Measurements from ENCODE around the gene PP2D1.

The PP2D1 gene

DNA sequence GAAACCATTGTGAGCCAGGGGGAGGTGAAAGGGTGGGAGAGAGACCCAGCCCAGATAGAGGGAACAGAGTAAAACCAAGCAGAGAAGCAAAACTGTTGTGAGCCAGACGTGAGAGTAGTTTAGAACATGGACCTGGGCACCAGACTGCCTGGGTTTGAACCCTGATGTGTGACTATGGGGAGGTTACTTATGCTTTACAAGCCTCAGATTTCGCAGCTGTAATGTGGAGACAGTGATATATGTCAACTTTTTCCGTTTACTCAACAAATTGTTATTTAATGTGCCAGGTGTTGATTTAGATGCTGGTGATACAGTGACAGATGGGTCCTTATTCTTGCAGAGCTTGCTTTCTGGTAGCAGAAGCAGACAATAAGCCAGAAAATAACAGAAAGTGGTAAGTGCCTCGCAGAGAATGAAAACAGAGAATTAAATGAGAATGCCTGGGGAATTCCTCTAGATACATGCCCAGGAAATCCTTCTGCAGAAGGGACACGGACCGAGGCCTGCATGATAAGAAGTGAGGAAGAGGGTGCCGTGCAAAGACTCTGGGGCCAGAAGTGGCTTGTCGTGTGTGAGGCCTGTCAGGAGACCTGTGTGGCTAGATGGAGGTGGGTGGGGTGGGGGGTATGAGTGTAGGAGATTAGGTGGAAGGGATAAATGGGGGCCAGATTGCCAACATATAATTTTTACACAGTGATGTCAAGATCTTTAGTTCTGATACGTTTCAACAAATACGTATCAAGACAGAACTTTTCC is 43.1 kb upstream of the PP2D1 start:
- in situ Hi-C loops (cut with MboI; ENCODE audit: low pct_unique_long_range_greater_than_20kb, low sequenced_read_pairs, unreplicated experiment): no loop called here
- TF ChIP-seq, protein P1, sequence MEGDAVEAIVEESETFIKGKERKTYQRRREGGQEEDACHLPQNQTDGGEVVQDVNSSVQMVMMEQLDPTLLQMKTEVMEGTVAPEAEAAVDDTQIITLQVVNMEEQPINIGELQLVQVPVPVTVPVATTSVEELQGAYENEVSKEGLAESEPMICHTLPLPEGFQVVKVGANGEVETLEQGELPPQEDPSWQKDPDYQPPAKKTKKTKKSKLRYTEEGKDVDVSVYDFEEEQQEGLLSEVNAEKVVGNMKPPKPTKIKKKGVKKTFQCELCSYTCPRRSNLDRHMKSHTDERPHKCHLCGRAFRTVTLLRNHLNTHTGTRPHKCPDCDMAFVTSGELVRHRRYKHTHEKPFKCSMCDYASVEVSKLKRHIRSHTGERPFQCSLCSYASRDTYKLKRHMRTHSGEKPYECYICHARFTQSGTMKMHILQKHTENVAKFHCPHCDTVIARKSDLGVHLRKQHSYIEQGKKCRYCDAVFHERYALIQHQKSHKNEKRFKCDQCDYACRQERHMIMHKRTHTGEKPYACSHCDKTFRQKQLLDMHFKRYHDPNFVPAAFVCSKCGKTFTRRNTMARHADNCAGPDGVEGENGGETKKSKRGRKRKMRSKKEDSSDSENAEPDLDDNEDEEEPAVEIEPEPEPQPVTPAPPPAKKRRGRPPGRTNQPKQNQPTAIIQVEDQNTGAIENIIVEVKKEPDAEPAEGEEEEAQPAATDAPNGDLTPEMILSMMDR (IDR thresholded peaks at IDR 0.05; ENCODE audit: extremely low read depth, insufficient read depth, missing control alignments): no peak
- DNase-seq (ENCODE audit: low spot score): no peak

DNA sequence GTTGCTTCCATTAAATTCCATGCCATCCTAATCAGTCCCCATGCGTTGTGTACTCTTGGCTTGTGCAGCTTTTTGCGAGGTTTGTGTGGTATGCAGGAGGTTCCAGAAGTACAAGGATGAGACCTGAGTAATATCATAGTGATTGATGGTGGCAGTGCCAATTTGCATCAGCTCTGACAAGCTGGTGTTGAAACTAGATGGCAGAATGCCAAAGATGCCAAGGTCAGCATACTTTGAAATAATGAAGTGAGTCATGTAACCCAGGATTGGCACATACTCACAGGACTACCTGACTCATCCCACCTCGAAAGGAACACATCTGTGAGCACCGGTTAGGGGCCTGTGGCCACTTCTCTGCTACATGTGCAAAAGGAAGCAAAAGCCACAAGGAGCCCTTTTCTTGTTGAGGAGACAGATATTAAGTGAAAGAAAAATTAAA is 42.5 kb upstream of the PP2D1 start:
- DNase-seq (ENCODE audit: low spot score): no peak
- in situ Hi-C loops (cut with MboI; ENCODE audit: low pct_unique_long_range_greater_than_20kb, low sequenced_read_pairs, unreplicated experiment): no loop called here
- TF ChIP-seq, protein P1 (IDR thresholded peaks at IDR 0.05; ENCODE audit: extremely low read depth, insufficient read depth, missing control alignments): no peak

DNA sequence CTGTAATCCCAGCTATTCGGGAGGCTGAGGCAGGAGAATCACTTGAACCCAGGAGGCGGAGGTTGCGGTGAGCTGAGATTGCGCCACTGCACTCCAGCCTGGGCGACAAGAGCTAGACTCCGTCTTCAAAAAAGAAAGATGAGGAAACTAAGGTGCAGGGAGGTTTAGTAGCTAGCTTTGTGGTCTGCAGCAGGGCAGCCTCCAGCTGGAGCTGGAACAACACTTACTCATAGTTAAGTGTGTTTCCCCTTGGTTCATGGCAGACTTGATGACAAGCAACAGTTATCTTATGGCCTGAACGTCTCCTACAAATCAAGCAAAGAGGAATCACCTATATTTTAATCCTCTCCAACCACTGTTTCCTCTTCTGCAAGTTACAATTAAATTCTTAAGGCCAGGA is 40.8 kb upstream of the PP2D1 start:
- in situ Hi-C loops (cut with MboI; ENCODE audit: low pct_unique_long_range_greater_than_20kb, low sequenced_read_pairs, unreplicated experiment): no loop called here
- TF ChIP-seq, protein P1 (IDR thresholded peaks at IDR 0.05; ENCODE audit: extremely low read depth, insufficient read depth, missing control alignments): no peak
- no peak for DNase-seq (ENCODE audit: low spot score)

DNA sequence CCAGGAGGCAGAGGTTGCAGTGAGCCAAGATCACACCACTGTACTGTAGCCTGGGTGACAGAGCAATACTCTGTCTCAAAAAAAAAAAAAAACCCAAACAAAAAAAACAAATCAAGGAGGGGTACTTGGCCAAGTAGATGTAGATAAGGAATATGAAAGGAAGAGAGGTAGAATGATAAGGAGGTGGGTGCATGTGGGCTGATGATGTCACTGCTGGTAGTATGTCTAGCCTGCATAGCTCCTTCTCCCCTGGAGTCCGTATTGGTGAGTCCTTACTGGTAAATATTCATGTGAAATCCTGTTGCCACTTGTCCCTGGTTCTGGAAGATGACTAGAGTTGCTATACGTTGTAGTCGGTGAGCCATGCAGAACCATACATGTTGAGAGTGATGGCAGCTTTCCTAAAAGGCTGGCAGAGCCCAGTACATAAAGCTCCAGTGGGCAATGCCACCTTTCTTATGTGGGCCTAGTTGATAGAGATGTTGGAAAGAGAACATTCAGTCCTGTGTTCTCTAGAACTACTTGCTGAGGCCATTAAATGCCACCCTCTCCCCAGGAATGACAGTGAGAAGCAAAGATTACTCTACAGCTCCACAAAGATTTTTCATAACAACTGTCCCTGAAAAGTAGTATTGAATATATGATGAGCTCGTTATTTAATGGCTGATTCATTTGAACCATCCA is 39.2 kb upstream of the PP2D1 start:
- in situ Hi-C loops (cut with MboI; ENCODE audit: low pct_unique_long_range_greater_than_20kb, low sequenced_read_pairs, unreplicated experiment): no loop called here
- DNase-seq (ENCODE audit: low spot score): no peak
- TF ChIP-seq, protein P1 (IDR thresholded peaks at IDR 0.05; ENCODE audit: extremely low read depth, insufficient read depth, missing control alignments): no peak

DNA sequence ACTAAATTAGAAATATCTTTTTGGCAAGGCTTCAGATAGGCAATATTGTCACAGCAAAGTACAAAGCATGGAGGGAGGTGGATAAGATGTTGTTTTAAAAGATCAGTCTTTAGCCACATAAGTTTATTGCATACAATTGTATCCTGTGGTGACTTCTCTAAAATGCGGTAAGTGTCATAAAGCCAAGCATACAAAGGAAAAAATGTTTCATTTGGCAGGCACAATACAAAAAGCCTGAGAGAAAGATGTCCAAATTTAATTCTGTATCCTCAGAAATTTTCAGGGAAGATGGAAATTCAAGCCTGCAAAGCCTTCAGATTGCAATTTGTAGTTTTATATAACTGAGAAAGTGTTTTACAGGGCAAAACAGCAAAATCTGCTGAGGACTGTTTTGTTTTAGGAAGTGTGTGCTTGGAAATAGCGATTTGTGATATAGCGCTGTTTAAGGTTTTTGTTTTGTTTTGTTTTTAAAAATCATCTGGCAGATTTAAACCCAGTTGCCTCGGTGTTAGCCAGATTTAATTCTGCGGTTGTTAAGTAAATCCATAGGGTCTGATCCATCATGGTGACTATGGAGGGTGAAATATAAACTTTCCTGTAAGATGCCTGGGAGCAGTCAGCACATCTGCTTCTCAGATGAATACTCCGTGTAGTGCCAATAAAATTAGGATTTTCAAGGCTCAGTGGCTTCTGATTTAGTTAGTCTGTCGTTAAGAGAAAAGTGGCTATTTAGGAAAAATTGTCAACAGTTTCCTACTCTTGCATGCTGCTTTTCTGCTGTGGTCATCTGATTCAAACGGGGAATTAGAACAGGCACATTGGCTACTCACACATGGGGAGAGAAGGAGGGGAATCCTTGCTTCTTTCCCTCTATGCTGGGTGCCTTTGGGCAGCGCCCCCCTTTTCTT is 36.2 kb upstream of the PP2D1 start:
- DNase-seq (ENCODE audit: low spot score): no peak
- TF ChIP-seq, protein P1 (IDR thresholded peaks at IDR 0.05; ENCODE audit: extremely low read depth, insufficient read depth, missing control alignments): no peak
- in situ Hi-C loops (cut with MboI; ENCODE audit: low pct_unique_long_range_greater_than_20kb, low sequenced_read_pairs, unreplicated experiment): no loop called here

DNA sequence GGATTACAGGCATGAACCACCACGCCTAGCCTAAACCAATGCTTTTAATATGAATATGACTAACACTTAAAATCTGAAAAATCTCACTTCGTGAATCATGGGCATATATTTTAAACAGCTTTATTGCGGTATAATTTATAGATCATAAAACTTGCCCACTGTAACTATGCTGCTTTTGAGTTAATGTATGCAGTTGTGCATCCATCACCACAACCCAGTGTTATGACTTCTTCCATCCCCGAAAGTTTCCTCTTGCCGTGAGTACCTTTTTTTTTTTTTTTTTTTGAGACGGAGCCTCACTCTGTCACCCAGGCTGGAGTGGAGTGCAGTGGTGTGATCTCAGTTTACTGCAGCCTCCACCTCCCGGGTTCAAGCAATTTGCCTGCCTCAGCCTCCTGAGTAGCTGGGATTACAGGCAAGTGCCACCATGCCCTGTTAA is 35.3 kb upstream of the PP2D1 start:
- in situ Hi-C loops (cut with MboI; ENCODE audit: low pct_unique_long_range_greater_than_20kb, low sequenced_read_pairs, unreplicated experiment): no loop called here
- no peak for DNase-seq (ENCODE audit: low spot score)
- TF ChIP-seq, protein P1 (IDR thresholded peaks at IDR 0.05; ENCODE audit: extremely low read depth, insufficient read depth, missing control alignments): no peak

Measured in GM13977 (cell line).